ENCODE measurements around the gene CLEC19A.
"Not testable (repeated sequence)": the region's sequence is repeated elsewhere in the genome, so short reads cannot be mapped to it uniquely, and the experiment has no call there.

The CLEC19A gene

GRCh38 chr16:19287241-19287640 lies 1.7 kb downstream of the CLEC19A start:
- no peak for DNase-seq

GRCh38 chr16:19288872-19289799 lies 3.6 kb downstream of the CLEC19A start:
- no peak for DNase-seq

GRCh38 chr16:19289811-19290485 lies 4.4 kb downstream of the CLEC19A start:
- no peak for DNase-seq

- no peak for DNase-seq
These were observed 5.3 kb downstream of the CLEC19A start for GRCh38 chr16:19290860-19291259.

GRCh38 chr16:19291475-19291874 lies 5.9 kb downstream of the CLEC19A start:
- peak in 1 of 2 donors; percentile 7 for DNase-seq

- DNase-seq, result no peak
These were observed 6.7 kb downstream of the CLEC19A start for GRCh38 chr16:19292186-19292585.

- DNase-seq, result peak; percentile 18 to 63
These were observed 8.7 kb downstream of the CLEC19A start for GRCh38 chr16:19294156-19294649.

- DNase-seq, result no peak
These were observed 9.9 kb downstream of the CLEC19A start for GRCh38 chr16:19295393-19295792.

- no peak for DNase-seq
These were observed 11.9 kb downstream of the CLEC19A start for GRCh38 chr16:19297454-19297853.

- no peak for DNase-seq
These were observed 14.0 kb downstream of the CLEC19A start for GRCh38 chr16:19299565-19299964.

GRCh38 chr16:19301931-19302330 lies 16.4 kb downstream of the CLEC19A start:
- DNase-seq, result no peak

GRCh38 chr16:19304750-19305149 lies 19.2 kb downstream of the CLEC19A start:
- DNase-seq, result no peak

GRCh38 chr16:19305443-19305842 lies 19.9 kb downstream of the CLEC19A start:
- DNase-seq, result no peak

- DNase-seq, result no peak
These were observed 22.2 kb downstream of the CLEC19A start for GRCh38 chr16:19307587-19308241.

GRCh38 chr16:19308392-19308791 lies 22.9 kb downstream of the CLEC19A start:
- DNase-seq, result no peak

- no peak for DNase-seq
These were observed 23.6 kb downstream of the CLEC19A start for GRCh38 chr16:19309178-19309577.

GRCh38 chr16:19314718-19315425 lies 29.3 kb downstream of the CLEC19A start:
- DNase-seq, result no peak

GRCh38 chr16:19315889-19316433 lies 30.4 kb downstream of the CLEC19A start:
- DNase-seq, result no peak

- no peak for DNase-seq
These were observed 31.3 kb downstream of the CLEC19A start for GRCh38 chr16:19316846-19317245.

- DNase-seq, result not testable (repeated sequence)
These were observed 35.7 kb downstream of the CLEC19A start for GRCh38 chr16:19321186-19321585.

GRCh38 chr16:19323596-19323995 lies 38.1 kb downstream of the CLEC19A start:
- no peak for DNase-seq

GRCh38 chr16:19328364-19328763 lies 42.8 kb downstream of the CLEC19A start:
- no peak for DNase-seq

Measured in CD4-positive, alpha-beta T cell treated with Interferon alpha-2 for 1 hour (primary cell).